ENCODE results near the gene RPUSD4. TPM values are rescaled to one million over a fixed set of nuclear protein-coding genes. Genes with fewer than 3 reads are reported as not detected.
A peak's percentile ranks its signal among the peaks of the same experiment; 100 is the strongest.

Gene RPUSD4
- total RNA-seq, 1 donor = 19.0 TPM

DNA sequence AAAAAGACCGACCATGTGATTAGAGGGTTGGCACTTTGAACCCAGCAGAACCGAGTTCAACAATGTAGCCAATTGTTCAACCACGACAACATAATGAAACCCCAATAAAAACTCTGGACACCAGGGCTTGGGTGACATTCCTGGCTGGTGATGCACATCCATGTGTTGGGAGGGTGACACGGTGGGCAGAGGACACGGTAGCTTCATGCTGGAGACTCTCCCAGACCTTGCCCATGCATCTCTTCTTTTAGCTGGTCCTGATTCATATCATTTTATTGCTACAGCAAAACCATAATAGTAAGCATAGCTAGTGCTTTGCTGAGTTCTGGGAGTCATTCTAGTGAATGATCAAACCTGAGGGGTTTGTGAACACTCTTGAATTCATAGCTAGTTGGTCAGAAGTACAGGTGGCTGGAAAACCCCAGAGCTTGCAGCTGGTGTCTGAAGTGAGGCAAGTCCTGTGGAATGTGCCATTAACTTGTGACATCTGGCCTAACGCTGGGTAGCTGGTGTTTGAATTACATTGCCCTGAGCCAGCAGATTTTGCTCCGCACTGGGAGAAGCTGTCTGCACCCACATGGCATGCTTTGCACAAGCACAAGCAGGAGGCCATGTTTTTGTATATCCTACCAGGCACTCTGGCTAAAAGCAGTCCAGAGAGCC, 14.0 kb downstream of the RPUSD4 start:
- TF ChIP-seq, protein P1, sequence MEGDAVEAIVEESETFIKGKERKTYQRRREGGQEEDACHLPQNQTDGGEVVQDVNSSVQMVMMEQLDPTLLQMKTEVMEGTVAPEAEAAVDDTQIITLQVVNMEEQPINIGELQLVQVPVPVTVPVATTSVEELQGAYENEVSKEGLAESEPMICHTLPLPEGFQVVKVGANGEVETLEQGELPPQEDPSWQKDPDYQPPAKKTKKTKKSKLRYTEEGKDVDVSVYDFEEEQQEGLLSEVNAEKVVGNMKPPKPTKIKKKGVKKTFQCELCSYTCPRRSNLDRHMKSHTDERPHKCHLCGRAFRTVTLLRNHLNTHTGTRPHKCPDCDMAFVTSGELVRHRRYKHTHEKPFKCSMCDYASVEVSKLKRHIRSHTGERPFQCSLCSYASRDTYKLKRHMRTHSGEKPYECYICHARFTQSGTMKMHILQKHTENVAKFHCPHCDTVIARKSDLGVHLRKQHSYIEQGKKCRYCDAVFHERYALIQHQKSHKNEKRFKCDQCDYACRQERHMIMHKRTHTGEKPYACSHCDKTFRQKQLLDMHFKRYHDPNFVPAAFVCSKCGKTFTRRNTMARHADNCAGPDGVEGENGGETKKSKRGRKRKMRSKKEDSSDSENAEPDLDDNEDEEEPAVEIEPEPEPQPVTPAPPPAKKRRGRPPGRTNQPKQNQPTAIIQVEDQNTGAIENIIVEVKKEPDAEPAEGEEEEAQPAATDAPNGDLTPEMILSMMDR (IDR thresholded peaks at IDR 0.05; ENCODE audit: insufficient read depth, low read depth, low read length) = no peak
- DNase-seq (ENCODE audit: low read depth) = peak; percentile 61
- H3K4me3 ChIP-seq (ENCODE audit: low read depth, low read length) = no peak overlapping the region

DNA sequence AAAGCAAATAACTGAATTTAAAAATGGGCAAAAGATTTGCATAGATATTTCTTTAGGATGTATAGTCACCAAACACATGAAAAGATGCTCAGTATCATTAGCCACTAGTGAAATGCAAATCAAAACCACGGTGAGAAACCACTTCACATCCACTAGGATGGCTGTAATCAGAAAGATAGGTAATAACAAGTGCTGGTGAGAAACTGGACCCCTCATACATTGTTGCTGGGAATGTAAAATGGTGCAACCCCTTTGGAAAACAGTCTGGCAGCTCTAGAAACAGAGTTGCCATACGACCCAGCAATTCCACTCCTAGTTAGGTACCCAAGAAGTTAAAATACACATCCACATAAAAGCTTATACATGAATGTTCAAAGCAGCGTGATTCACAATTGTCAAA, 16.3 kb downstream of the RPUSD4 start:
- H3K4me3 ChIP-seq (ENCODE audit: low read depth, low read length) = no peak overlapping the region
- no peak for DNase-seq (ENCODE audit: low read depth)
- TF ChIP-seq, protein P1 (IDR thresholded peaks at IDR 0.05; ENCODE audit: insufficient read depth, low read depth, low read length) = no peak

GRCh38 chr11:126194121-126194543, 17.3 kb downstream of the RPUSD4 start:
- H3K4me3 ChIP-seq (ENCODE audit: low read depth, low read length) = no peak overlapping the region
- peak; percentile 62 for DNase-seq (ENCODE audit: low read depth)
- TF ChIP-seq, protein P1 (IDR thresholded peaks at IDR 0.05; ENCODE audit: insufficient read depth, low read depth, low read length) = peak; percentile 64

GRCh38 chr11:126193038-126193478, 18.4 kb downstream of the RPUSD4 start:
- TF ChIP-seq, protein P1 (IDR thresholded peaks at IDR 0.05; ENCODE audit: insufficient read depth, low read depth, low read length) = no peak
- H3K4me3 ChIP-seq (ENCODE audit: low read depth, low read length) = no peak overlapping the region
- DNase-seq (ENCODE audit: low read depth) = no peak

DNA sequence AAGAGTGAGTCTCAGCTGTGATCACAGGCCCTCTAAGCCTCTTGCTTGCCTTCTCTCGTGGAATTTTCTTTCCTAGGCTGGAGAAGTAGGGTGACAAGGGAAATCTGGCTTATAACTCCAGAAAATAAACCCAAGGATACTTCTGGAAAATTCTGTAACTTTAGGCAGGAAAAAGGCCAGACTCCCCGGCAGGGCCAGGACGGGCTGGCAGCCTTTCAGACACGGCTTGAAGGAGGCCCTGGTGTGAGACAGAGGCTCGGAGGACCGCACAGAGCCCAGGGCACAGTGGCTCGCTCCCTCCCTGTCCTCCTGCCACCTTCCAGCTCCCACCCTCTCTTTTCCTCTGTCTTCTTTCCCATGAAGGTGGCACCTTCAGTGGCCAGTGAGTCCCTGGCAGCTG, 19.1 kb downstream of the RPUSD4 start:
- H3K4me3 ChIP-seq (ENCODE audit: low read depth, low read length) = no peak overlapping the region
- DNase-seq (ENCODE audit: low read depth) = no peak
- TF ChIP-seq, protein P1 (IDR thresholded peaks at IDR 0.05; ENCODE audit: insufficient read depth, low read depth, low read length) = no peak

DNA sequence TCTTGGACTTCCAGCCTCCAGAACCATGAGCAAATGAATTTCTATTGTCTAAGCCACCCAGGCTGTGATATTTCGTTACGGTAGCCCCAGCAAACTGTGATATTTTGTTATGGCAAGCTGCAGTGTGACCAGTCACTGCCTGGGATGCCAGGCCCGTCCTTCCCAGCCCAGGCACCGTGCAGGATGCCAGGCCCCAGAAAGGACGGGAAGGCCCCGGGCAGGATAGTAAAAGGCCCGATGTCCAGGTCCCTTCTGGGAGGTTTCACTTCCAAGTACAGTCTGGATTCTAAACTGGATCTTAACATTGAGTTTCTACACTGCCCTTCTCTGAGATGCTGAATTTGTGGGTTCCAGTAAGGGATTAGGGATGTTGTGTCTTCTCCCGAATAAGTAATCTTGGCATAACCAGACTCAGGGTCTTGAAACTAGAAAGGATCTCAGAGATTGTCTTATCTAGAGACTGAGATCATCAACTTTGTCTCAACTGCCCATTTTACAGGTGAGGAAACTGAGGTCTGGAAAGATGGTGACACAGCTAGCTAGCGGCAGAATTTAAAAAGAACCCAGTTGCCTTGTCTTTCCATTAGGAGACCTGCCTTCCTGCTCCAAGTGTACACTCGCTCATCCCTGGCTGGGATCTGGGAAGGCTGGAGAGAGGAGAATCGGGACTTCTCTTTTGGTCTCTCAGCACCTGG, 19.9 kb downstream of the RPUSD4 start:
- TF ChIP-seq, protein P1 (IDR thresholded peaks at IDR 0.05; ENCODE audit: insufficient read depth, low read depth, low read length) = no peak
- no peak for DNase-seq (ENCODE audit: low read depth)
- no peak overlapping the region for H3K4me3 ChIP-seq (ENCODE audit: low read depth, low read length)
